Activated CD8-positive, alpha-beta memory T cell treated with anti-CD3 and anti-CD28 coated beads, Interleukin-2, amount 10 ng/mL, durations not matched to agents 7 days and 5 days (primary cell): Measurements from ENCODE around the gene ZFAND2B. TPM values are rescaled to one million over a fixed set of nuclear protein-coding genes. Genes with fewer than 3 reads are reported as not detected.

Experiments
- ATAC-seq: fragments of 150-1000 bp; cut with Tn5 transposase; one replicate; pipeline ENCODE4 v1.10.0; 2021; ENCODE audit warnings: moderate library complexity
- CTCF ChIA-PET: fragments of 350-600 bp; sonication (Branson Sonifier 250); formaldehyde crosslinking; loops from one replicate; lab custom pipeline; 2021; ENCODE audit warnings: antibody characterized with exemption; lab: Charles Lee
- DNase-seq: peaks from one replicate; pipeline ENCODE4 v3.0.0-alpha.2; 2020
- H3K27ac Mint-ChIP-seq: one replicate; pipeline ENCODE4 v1.8.0; 2021; ENCODE audit warnings: mild to moderate bottlenecking, mixed read lengths
- H3K27me3 Mint-ChIP-seq: one replicate; pipeline ENCODE4 v1.8.0; 2021; ENCODE audit warnings: mixed read lengths
- H3K36me3 Mint-ChIP-seq: one replicate; pipeline ENCODE4 v1.8.0; 2021; ENCODE audit warnings: mild to moderate bottlenecking, mixed read lengths
- H3K4me1 Mint-ChIP-seq: one replicate; pipeline ENCODE4 v1.8.0; 2021; ENCODE audit warnings: mixed read lengths
- H3K4me3 Mint-ChIP-seq: one replicate; pipeline ENCODE4 v1.8.0; 2021; ENCODE audit warnings: mild to moderate bottlenecking, moderate library complexity, mixed read lengths
- H3K9me3 Mint-ChIP-seq: one replicate; pipeline ENCODE4 v1.8.0; 2022; ENCODE audit warnings: low read depth, mixed read lengths
- total RNA-seq, 2 experiments: library from RNA; stranded (reverse); gene quantifications; one replicate each; pipeline ENCODE4 v1.2.3, GENCODE V29; 2021

ZFAND2B gene
- total RNA-seq, 2 experiments from 2014 or later: 60.2 to 60.6 TPM

- H3K4me1 Mint-ChIP-seq: peaks cover 29% of the 10 kb centered on the region
- no peaks in the 10 kb centered on the region for H3K9me3 Mint-ChIP-seq
- H3K27me3 Mint-ChIP-seq: no peaks in the 10 kb centered on the region
- CTCF ChIA-PET: interaction anchor here (0.9 to 1.6 kb wide), 3 partner anchors 52 to 164 kb away, joined by 3 to 7 read pairs (median 3); partner anchors contain the start of gene SLC23A3
- ATAC-seq (no peak), DNase-seq (no peak)
- H3K4me3 Mint-ChIP-seq: no peak overlapping the region
- no peak overlapping the region for H3K27ac Mint-ChIP-seq
- peaks cover 34% of the 10 kb centered on the region for H3K36me3 Mint-ChIP-seq
These were observed 15.5 kb downstream of the ZFAND2B start for GRCh38 chr2:219221957-219222518.

- Mint-ChIP-seq H3K4me3 (no peak overlapping the region), H3K36me3 (peaks cover 37% of the 10 kb centered on the region), H3K27me3 (no peaks in the 10 kb centered on the region), H3K4me1 (peaks cover 34% of the 10 kb centered on the region), H3K9me3 (no peaks in the 10 kb centered on the region), H3K27ac (no peak overlapping the region)
- CTCF ChIA-PET: no interaction called here
- ATAC-seq (no peak), DNase-seq (no peak)
These were observed 17.4 kb downstream of the ZFAND2B start for GRCh38 chr2:219223831-219224610.

- CTCF ChIA-PET: no interaction called here
- Mint-ChIP-seq H3K27ac (peak overlapping the region; percentile 24), H3K36me3 (peaks cover 36% of the 10 kb centered on the region), H3K4me3 (no peak overlapping the region), H3K9me3 (no peaks in the 10 kb centered on the region), H3K4me1 (peaks cover 35% of the 10 kb centered on the region), H3K27me3 (no peaks in the 10 kb centered on the region)
- DNase-seq (no peak), ATAC-seq (no peak)
These were observed 18.8 kb downstream of the ZFAND2B start for GRCh38 chr2:219225350-219225749.

GRCh38 chr2:219228041-219228910, 21.7 kb downstream of the ZFAND2B start:
- Mint-ChIP-seq H3K4me3 (peak overlapping the region; percentile 98), H3K27ac (peak overlapping the region; percentile 81), H3K36me3 (peaks cover 51% of the 10 kb centered on the region), H3K27me3 (no peaks in the 10 kb centered on the region), H3K4me1 (peaks cover 61% of the 10 kb centered on the region), H3K9me3 (no peaks in the 10 kb centered on the region)
- ATAC-seq: no peak
- CTCF ChIA-PET: interaction anchor here (1.1 to 3.3 kb wide), 14 partner anchors 11 to 381 kb away, joined by 3 to 24 read pairs (median 7); partner anchors contain the start of genes ABCB6, GLB1L, STK16 and TUBA4B
- no peak for DNase-seq

GRCh38 chr2:219228911-219229304, 22.3 kb downstream of the ZFAND2B start:
- Mint-ChIP-seq H3K36me3 (peaks cover 52% of the 10 kb centered on the region), H3K4me1 (peaks cover 65% of the 10 kb centered on the region), H3K4me3 (peak overlapping the region; percentile 98), H3K27ac (peak overlapping the region; percentile 81), H3K27me3 (no peaks in the 10 kb centered on the region), H3K9me3 (no peaks in the 10 kb centered on the region)
- DNase-seq (no peak), ATAC-seq (no peak)
- CTCF ChIA-PET: interaction anchor here (1.0 to 3.3 kb wide), 14 partner anchors 11 to 382 kb away, joined by 3 to 24 read pairs (median 8); partner anchors contain the start of genes ABCB6, CNPPD1, GLB1L and STK16

- H3K4me1 Mint-ChIP-seq: peaks cover 65% of the 10 kb centered on the region
- CTCF ChIA-PET: interaction anchor here (0.7 to 3.3 kb wide), 19 partner anchors 10 to 382 kb away, joined by 3 to 24 read pairs (median 7); partner anchors contain the start of genes ABCB6, CNPPD1, GLB1L and NHEJ1
- peak; percentile 98 for ATAC-seq
These were observed 22.9 kb downstream of the ZFAND2B start, which contains the start of the genes ANKZF1 and ATG9A for GRCh38 chr2:219229305-219230058. Gene ANKZF1, plus strand, starts transcription at chr2:219229806. Its CDS starts 452 bp downstream, at chr2:219230258. Gene ATG9A, minus strand, starts transcription at chr2:219229636. Its CDS starts 1,612 bp downstream, at chr2:219228024.

GRCh38 chr2:219230059-219230540, 23.5 kb downstream of the ZFAND2B start:
- no peaks in the 10 kb centered on the region for H3K9me3 Mint-ChIP-seq
- H3K4me1 Mint-ChIP-seq: peaks cover 63% of the 10 kb centered on the region
- peak overlapping the region; percentile 95 for H3K27ac Mint-ChIP-seq
- H3K36me3 Mint-ChIP-seq: peaks cover 51% of the 10 kb centered on the region
- no peaks in the 10 kb centered on the region for H3K27me3 Mint-ChIP-seq
- peak; percentile 73 for DNase-seq
- peak; percentile 14 for ATAC-seq
- CTCF ChIA-PET: interaction anchor here (0.7 to 3.3 kb wide), 17 partner anchors 9 to 70 kb away, joined by 3 to 24 read pairs (median 8); partner anchors contain the start of genes ABCB6, GLB1L, NHEJ1 and STK16
- H3K4me3 Mint-ChIP-seq: peak overlapping the region; percentile 98

More at GRCh38 chr2:219229305-219230058, 22.9 kb downstream of the ZFAND2B start, which contains the start of the genes ANKZF1 and ATG9A:
- Mint-ChIP-seq H3K9me3 (no peaks in the 10 kb centered on the region), H3K4me3 (peak within 1 kb of the TSS; percentile 98), H3K27ac (peak within 1 kb of the TSS; percentile 95), H3K27me3 (no peaks in the 10 kb centered on the region), H3K36me3 (peaks cover 54% of the 10 kb centered on the region)
- peak; percentile 100 for DNase-seq

GRCh38 chr2:219234331-219234730, 27.7 kb downstream of the ZFAND2B start:
- peaks cover 54% of the 10 kb centered on the region for H3K36me3 Mint-ChIP-seq
- CTCF ChIA-PET: interaction anchor here (0.8 kb wide), 1 partner anchor 20 kb away, joined by 3 read pairs; no protein-coding TSS in a partner anchor
- no peaks in the 10 kb centered on the region for H3K27me3 Mint-ChIP-seq
- DNase-seq (no peak), ATAC-seq (no peak)
- H3K4me1 Mint-ChIP-seq: peaks cover 33% of the 10 kb centered on the region
- H3K27ac Mint-ChIP-seq: no peak overlapping the region
- no peaks in the 10 kb centered on the region for H3K9me3 Mint-ChIP-seq
- H3K4me3 Mint-ChIP-seq: no peak overlapping the region

GRCh38 chr2:219243291-219243761, 36.7 kb downstream of the ZFAND2B start:
- peaks cover 19% of the 10 kb centered on the region for H3K36me3 Mint-ChIP-seq
- ATAC-seq: no peak
- CTCF ChIA-PET: no interaction called here
- no peak for DNase-seq
- no peak overlapping the region for H3K4me3 Mint-ChIP-seq
- no peak overlapping the region for H3K27ac Mint-ChIP-seq
- H3K9me3 Mint-ChIP-seq: no peaks in the 10 kb centered on the region
- no peaks in the 10 kb centered on the region for H3K27me3 Mint-ChIP-seq
- peaks cover 42% of the 10 kb centered on the region for H3K4me1 Mint-ChIP-seq

- H3K27me3 Mint-ChIP-seq: no peaks in the 10 kb centered on the region
- CTCF ChIA-PET: interaction anchor here (0.7 to 2.7 kb wide), 15 partner anchors 10 to 347 kb away, joined by 3 to 25 read pairs (median 6); partner anchors contain the start of genes ANKZF1, ATG9A, DNAJB2 and NHEJ1
- ATAC-seq: no peak
- H3K9me3 Mint-ChIP-seq: no peaks in the 10 kb centered on the region
- H3K4me3 Mint-ChIP-seq: peak overlapping the region; percentile 99
- H3K4me1 Mint-ChIP-seq: peaks cover 56% of the 10 kb centered on the region
- no peak for DNase-seq
- peak overlapping the region; percentile 100 for H3K27ac Mint-ChIP-seq
- peaks cover 32% of the 10 kb centered on the region for H3K36me3 Mint-ChIP-seq
These were observed 38.2 kb downstream of the ZFAND2B start for GRCh38 chr2:219244789-219245147.

GRCh38 chr2:219245148-219245898, 38.7 kb downstream of the ZFAND2B start, which contains the start of the genes GLB1L and STK16:
Gene GLB1L, minus strand, starts transcription at chr2:219245444. Its CDS starts 1,871 bp downstream, at chr2:219243573.
Gene STK16, plus strand, starts transcription at chr2:219245479. Its CDS starts 521 bp downstream, at chr2:219246000.
- Mint-ChIP-seq H3K27me3 (no peaks in the 10 kb centered on the region), H3K4me1 (peaks cover 61% of the 10 kb centered on the region), H3K27ac (peak within 1 kb of the TSS; percentile 100), H3K4me3 (peak within 1 kb of the TSS; percentile 99), H3K9me3 (no peaks in the 10 kb centered on the region), H3K36me3 (peaks cover 38% of the 10 kb centered on the region)
- CTCF ChIA-PET: interaction anchor here (0.7 to 2.7 kb wide), 16 partner anchors 9 to 348 kb away, joined by 3 to 25 read pairs (median 6); partner anchors contain the start of genes ANKZF1, ATG9A, DNAJB2 and DNPEP
- DNase-seq (peak; percentile 94), ATAC-seq (peak; percentile 75)
